CD8-positive, alpha-beta memory T cell (primary cell): ENCODE results near the gene ADAM12. TPM values are rescaled to one million over a fixed set of nuclear protein-coding genes. Genes with fewer than 3 reads are reported as not detected.

ENCODE experiments used
- CTCF ChIA-PET: fragments of 350-600 bp; sonication (Branson Sonifier 250); formaldehyde crosslinking; loops from one replicate; lab custom pipeline; 2021; ENCODE audit warnings: antibody characterized with exemption; lab: Charles Lee
- POLR2A ChIA-PET: fragments of 350-600 bp; sonication (Branson Sonifier 250); formaldehyde crosslinking; loops from one replicate; lab custom pipeline; 2021; ENCODE audit warnings: antibody characterized with exemption; lab: Charles Lee
- DNase-seq, 5 donors: peaks; one replicate each; pipeline versions ENCODE4 v3.0.0 to v3.0.0-alpha.2; 2020 to 2022; ENCODE audit warnings: mixed read lengths in 1 of 5
- H3K27ac ChIP-seq: one replicate; pipeline ENCODE4 v1.7.0; 2013; ENCODE audit warnings: low read depth, mild to moderate bottlenecking, low read length, moderate library complexity
- H3K27me3 ChIP-seq: 2 replicates; pipeline ENCODE4 v1.7.0; 2013; ENCODE audit warnings: low read length, mild to moderate bottlenecking; ENCODE audit not compliant: insufficient read depth, poor library complexity, severe bottlenecking
- H3K36me3 ChIP-seq: 2 replicates; pipeline ENCODE4 v1.7.0; 2013; ENCODE audit warnings: mild to moderate bottlenecking, low read length, moderate library complexity; ENCODE audit not compliant: insufficient read depth
- H3K4me1 ChIP-seq: 2 replicates; pipeline ENCODE4 v1.7.0; 2013; ENCODE audit warnings: mild to moderate bottlenecking, low read length, moderate library complexity; ENCODE audit not compliant: insufficient read depth
- H3K4me3 ChIP-seq: 2 replicates; pipeline ENCODE4 v1.7.0; 2013; ENCODE audit warnings: mild to moderate bottlenecking, low read length
- H3K9me3 ChIP-seq: 2 replicates; pipeline ENCODE4 v1.7.0; 2013; ENCODE audit warnings: mild to moderate bottlenecking, low read length
- H3K27ac Mint-ChIP-seq, 8 donors: one replicate each; pipeline ENCODE4 v1.8.0; 2020 to 2021; ENCODE audit warnings: mixed read lengths in 8 of 8, mild to moderate bottlenecking in 6 of 8, inconsistent platforms in 3 of 8, moderate library complexity in 3 of 8
- H3K27me3 Mint-ChIP-seq, 2 donors: one replicate each; pipeline ENCODE4 v1.8.0; 2020 to 2021; ENCODE audit warnings: mixed read lengths in 2 of 2, mild to moderate bottlenecking in 1 of 2, moderate library complexity in 1 of 2
- H3K36me3 Mint-ChIP-seq, 3 donors: one replicate each; pipeline ENCODE4 v1.8.0; 2020 to 2021; ENCODE audit warnings: mixed read lengths in 3 of 3, inconsistent platforms in 1 of 3, mild to moderate bottlenecking in 1 of 3
- H3K4me1 Mint-ChIP-seq, 3 donors: one replicate each; pipeline ENCODE4 v1.8.0; 2020 to 2021; ENCODE audit warnings: mixed read lengths in 3 of 3, inconsistent platforms in 1 of 3, mild to moderate bottlenecking in 1 of 3
- H3K4me3 Mint-ChIP-seq, 7 donors: one replicate each; pipeline ENCODE4 v1.8.0; 2020 to 2021; ENCODE audit warnings: mixed read lengths in 7 of 7, mild to moderate bottlenecking in 6 of 7, moderate library complexity in 4 of 7, inconsistent platforms in 2 of 7
- H3K9me3 Mint-ChIP-seq, 5 donors: one replicate each; pipeline ENCODE4 v1.8.0; 2020 to 2022; ENCODE audit warnings: mixed read lengths in 5 of 5, mild to moderate bottlenecking in 3 of 5, moderate library complexity in 2 of 5, inconsistent platforms in 1 of 5
- polyA plus RNA-seq: library from polyadenylated mRNA; unstranded; fragments of 300-500 nt; fragmentation: Illumina TruSeq; gene quantifications from one replicate; pipeline ENCODE4 v1.2.3, GENCODE V29; 2021
- total RNA-seq, 2 experiments: library from RNA; stranded (reverse); gene quantifications; one replicate each; pipeline ENCODE4 v1.2.3, GENCODE V29; 2021

Gene ADAM12
- total and polyA plus RNA-seq, 3 experiments from 2014 or later: 0.11 to 6.4 (median 0.31) TPM

DNA sequence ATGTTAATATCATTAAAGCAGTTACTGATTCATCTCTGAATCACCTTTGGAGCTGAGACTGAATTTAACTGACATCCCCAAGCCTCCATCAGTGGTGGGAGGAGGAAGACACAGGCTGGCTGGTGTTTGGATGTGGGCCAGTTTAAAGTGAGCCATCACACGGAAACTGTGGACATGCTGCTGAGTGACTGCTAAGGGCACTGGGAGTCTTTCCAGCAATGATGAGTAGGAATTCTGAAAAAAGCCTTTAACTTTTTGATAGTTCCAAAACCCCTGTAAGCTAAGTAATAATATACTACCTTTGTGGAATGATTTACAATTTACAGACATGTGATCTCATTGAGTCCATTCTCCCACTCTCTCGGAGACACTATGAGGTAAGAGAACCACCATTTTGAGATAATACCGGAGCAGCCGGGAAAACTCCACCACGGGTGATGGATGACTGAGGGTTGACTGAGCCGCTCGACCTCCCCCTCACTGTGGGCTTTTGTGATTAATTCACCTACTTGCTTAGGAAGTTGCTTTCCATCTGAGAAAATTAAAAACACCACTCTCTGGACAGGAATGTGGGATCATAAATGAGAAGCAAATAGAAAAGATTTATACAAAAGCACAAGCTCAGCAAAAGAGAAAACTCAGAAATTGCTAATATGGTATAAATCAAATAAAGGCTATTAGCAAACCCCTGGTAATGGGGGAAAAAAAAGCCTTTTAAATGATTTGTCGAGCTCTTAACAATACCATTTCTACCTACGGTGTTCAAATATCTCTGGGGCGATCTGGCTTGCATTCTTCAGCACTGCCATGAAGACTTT, 297.2 kb downstream of the ADAM12 start:
- Mint-ChIP-seq H3K4me1 (no peaks in the 10 kb centered on the region), H3K27ac (no peak overlapping the region), H3K27me3 (peaks cover 0 to 2% of the 10 kb centered on the region in 2 donors), H3K36me3 (no peaks in the 10 kb centered on the region), H3K4me3 (no peak overlapping the region), H3K9me3 (peaks cover 0 to 2% (median 0%) of the 10 kb centered on the region in 5 donors)
- Histone ChIP-seq H3K4me3 (no peak overlapping the region), H3K9me3 (no peaks in the 10 kb centered on the region), H3K4me1 (no peaks in the 10 kb centered on the region), H3K27me3 (no peaks in the 10 kb centered on the region), H3K27ac (no peak overlapping the region), H3K36me3 (no peaks in the 10 kb centered on the region)
- ChIA-PET POLR2A (no interaction called here), CTCF (no interaction called here)
- DNase-seq: no peak

DNA sequence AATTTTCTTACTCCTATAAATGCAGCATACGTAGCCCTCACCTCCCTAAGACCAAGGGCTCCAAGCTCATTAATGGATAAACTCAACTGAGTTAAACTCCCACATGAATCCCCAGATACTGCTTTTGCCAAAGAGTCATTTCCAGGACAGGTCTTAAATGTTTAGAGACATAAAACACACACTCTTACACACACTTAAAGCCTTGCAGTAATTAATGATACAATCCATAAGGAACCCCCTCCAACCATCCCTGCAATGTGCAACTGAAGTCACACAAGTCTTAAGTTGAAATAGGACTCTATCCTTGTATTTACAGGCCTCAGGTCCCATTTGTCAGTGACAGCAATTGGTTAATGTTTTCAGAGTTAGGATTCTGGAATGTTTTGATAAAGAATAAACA, 297.8 kb downstream of the ADAM12 start:
- Mint-ChIP-seq H3K27me3 (peaks cover 0 to 2% of the 10 kb centered on the region in 2 donors), H3K4me3 (no peak overlapping the region), H3K4me1 (no peaks in the 10 kb centered on the region), H3K9me3 (peaks cover 0 to 4% (median 0%) of the 10 kb centered on the region in 5 donors), H3K36me3 (no peaks in the 10 kb centered on the region), H3K27ac (no peak overlapping the region)
- Histone ChIP-seq H3K4me3 (no peak overlapping the region), H3K27me3 (no peaks in the 10 kb centered on the region), H3K4me1 (no peaks in the 10 kb centered on the region), H3K9me3 (no peaks in the 10 kb centered on the region), H3K27ac (no peak overlapping the region), H3K36me3 (no peaks in the 10 kb centered on the region)
- CTCF ChIA-PET: no interaction called here
- DNase-seq: no peak
- POLR2A ChIA-PET: no interaction called here

DNA sequence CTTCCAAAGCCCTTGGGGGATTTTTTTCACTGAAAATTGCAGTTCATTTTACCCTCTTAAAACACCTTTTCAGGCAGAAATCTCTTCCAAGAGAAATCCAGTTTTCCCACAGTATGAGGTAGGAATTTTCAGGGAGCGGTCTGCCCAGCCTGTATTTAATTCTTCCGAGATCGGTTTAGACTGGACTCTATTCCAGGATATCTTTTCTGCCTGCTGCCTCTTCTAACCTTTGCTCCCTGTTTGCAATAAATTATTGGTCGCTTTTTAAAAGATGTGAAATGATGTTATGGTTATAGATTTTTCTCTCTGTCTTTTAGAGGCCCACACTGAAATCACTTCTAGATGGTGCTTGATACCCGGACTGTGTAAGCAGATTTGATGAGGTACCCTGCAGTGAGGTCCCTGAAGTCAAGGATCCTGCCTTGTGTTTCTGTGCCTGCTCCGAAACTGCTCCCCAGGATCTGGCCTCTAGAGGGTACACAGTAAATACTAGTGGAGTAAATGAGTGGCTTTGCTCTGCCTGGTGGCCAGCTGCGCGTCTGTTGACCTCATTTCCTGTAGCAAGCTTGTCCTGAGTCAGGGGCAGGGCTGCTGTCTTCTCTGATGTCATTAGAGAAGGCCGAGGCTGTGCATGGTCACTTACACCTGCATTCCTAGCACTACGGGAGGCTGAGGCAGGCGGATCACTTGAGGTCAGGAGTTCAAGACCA, 300.3 kb downstream of the ADAM12 start:
- POLR2A ChIA-PET: no interaction called here

GRCh38 chr10:126087153-126087680, 301.1 kb downstream of the ADAM12 start:
- H3K9me3 ChIP-seq: no peaks in the 10 kb centered on the region
- no peaks in the 10 kb centered on the region for H3K36me3 Mint-ChIP-seq
- no peak overlapping the region for H3K4me3 ChIP-seq
- H3K9me3 Mint-ChIP-seq: peaks cover 0 to 7% (median 0%) of the 10 kb centered on the region in 5 donors
- peaks cover 0 to 2% of the 10 kb centered on the region in 2 donors for H3K27me3 Mint-ChIP-seq
- CTCF ChIA-PET: no interaction called here
- no peak overlapping the region for H3K27ac ChIP-seq
- POLR2A ChIA-PET: no interaction called here
- H3K4me3 Mint-ChIP-seq: no peak overlapping the region
- DNase-seq: no peak
- H3K27me3 ChIP-seq: no peaks in the 10 kb centered on the region
- H3K4me1 ChIP-seq: no peaks in the 10 kb centered on the region
- H3K36me3 ChIP-seq: no peaks in the 10 kb centered on the region
- no peak overlapping the region for H3K27ac Mint-ChIP-seq
- H3K4me1 Mint-ChIP-seq: no peaks in the 10 kb centered on the region

More for the DNA sequence above, 300.3 kb downstream of the ADAM12 start:
- no peak overlapping the region for H3K4me3 Mint-ChIP-seq
- no peaks in the 10 kb centered on the region for H3K36me3 Mint-ChIP-seq
- Histone ChIP-seq H3K4me1 (no peaks in the 10 kb centered on the region), H3K27me3 (no peaks in the 10 kb centered on the region), H3K36me3 (no peaks in the 10 kb centered on the region), H3K9me3 (no peaks in the 10 kb centered on the region), H3K27ac (no peak overlapping the region), H3K4me3 (no peak overlapping the region)
- DNase-seq: no peak
- CTCF ChIA-PET: no interaction called here
- H3K9me3 Mint-ChIP-seq: peaks cover 0 to 7% (median 0%) of the 10 kb centered on the region in 5 donors
- H3K27ac Mint-ChIP-seq: no peak overlapping the region
- peaks cover 0 to 2% of the 10 kb centered on the region in 2 donors for H3K27me3 Mint-ChIP-seq
- no peaks in the 10 kb centered on the region for H3K4me1 Mint-ChIP-seq

- H3K9me3 ChIP-seq: no peaks in the 10 kb centered on the region
- H3K4me1 ChIP-seq: no peaks in the 10 kb centered on the region
- peaks cover 0 to 7% (median 0%) of the 10 kb centered on the region in 5 donors for H3K9me3 Mint-ChIP-seq
- H3K27ac Mint-ChIP-seq: no peak overlapping the region
- DNase-seq: no peak
- H3K27me3 ChIP-seq: no peaks in the 10 kb centered on the region
- H3K4me3 Mint-ChIP-seq: no peak overlapping the region
- H3K36me3 ChIP-seq: no peaks in the 10 kb centered on the region
- H3K27ac ChIP-seq: no peak overlapping the region
- POLR2A ChIA-PET: no interaction called here
- no peaks in the 10 kb centered on the region for H3K4me1 Mint-ChIP-seq
- CTCF ChIA-PET: no interaction called here
- H3K4me3 ChIP-seq: no peak overlapping the region
- peaks cover 0 to 1% of the 10 kb centered on the region in 2 donors for H3K27me3 Mint-ChIP-seq
- peaks cover 0 to 1% (median 0%) of the 10 kb centered on the region in 3 donors for H3K36me3 Mint-ChIP-seq
Measured at GRCh38 chr10:126085806-126086205, 302.5 kb downstream of the ADAM12 start.

GRCh38 chr10:126084369-126084768, 303.9 kb downstream of the ADAM12 start:
- CTCF ChIA-PET: interaction anchor here (1.4 kb wide), 1 partner anchor 15 kb away, joined by 4 read pairs; no protein-coding TSS in a partner anchor
- Mint-ChIP-seq H3K27ac (no peak overlapping the region), H3K9me3 (peaks cover 0 to 7% (median 0%) of the 10 kb centered on the region in 5 donors), H3K27me3 (no peaks in the 10 kb centered on the region), H3K4me1 (no peaks in the 10 kb centered on the region), H3K36me3 (peaks cover 0 to 1% (median 0%) of the 10 kb centered on the region in 3 donors), H3K4me3 (no peak overlapping the region)
- no peak overlapping the region for H3K27ac ChIP-seq
- H3K36me3 ChIP-seq: no peaks in the 10 kb centered on the region
- H3K4me3 ChIP-seq: no peak overlapping the region
- no peaks in the 10 kb centered on the region for H3K9me3 ChIP-seq
- no peak for DNase-seq
- POLR2A ChIA-PET: no interaction called here
- H3K27me3 ChIP-seq: no peaks in the 10 kb centered on the region
- no peaks in the 10 kb centered on the region for H3K4me1 ChIP-seq

DNA sequence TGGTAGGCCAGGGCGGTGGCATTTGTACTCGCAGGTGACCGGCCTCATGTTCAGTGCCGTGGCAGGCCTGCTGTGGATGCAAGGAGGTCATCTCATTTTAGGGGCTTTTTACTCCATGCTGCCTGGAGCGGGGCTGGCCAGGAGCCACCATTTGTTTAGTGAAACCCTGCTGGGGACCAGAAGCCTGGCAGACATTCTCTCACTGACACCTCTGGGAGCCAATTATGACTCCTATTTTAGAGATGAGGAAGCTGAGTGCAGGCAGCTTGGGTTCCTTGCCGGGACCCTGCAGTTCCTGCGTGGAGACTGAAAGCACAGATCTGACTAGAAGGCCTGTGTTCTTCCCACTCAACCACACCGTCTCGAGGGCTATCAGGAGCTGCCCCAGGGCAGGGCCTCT, 305.3 kb downstream of the ADAM12 start:
- ChIA-PET POLR2A (no interaction called here), CTCF (interaction anchor here (1.4 kb wide), 1 partner anchor 16 kb away, joined by 4 read pairs; no protein-coding TSS in a partner anchor)
- no peaks in the 10 kb centered on the region for H3K27me3 Mint-ChIP-seq
- no peak overlapping the region for H3K4me3 Mint-ChIP-seq
- H3K36me3 Mint-ChIP-seq: peaks cover 0 to 1% (median 0%) of the 10 kb centered on the region in 3 donors
- no peaks in the 10 kb centered on the region for H3K4me1 Mint-ChIP-seq
- Histone ChIP-seq H3K36me3 (no peaks in the 10 kb centered on the region), H3K4me1 (no peaks in the 10 kb centered on the region), H3K4me3 (no peak overlapping the region), H3K27ac (no peak overlapping the region), H3K9me3 (no peaks in the 10 kb centered on the region), H3K27me3 (no peaks in the 10 kb centered on the region)
- H3K9me3 Mint-ChIP-seq: peaks cover 0 to 5% (median 0%) of the 10 kb centered on the region in 5 donors
- DNase-seq: no peak
- no peak overlapping the region for H3K27ac Mint-ChIP-seq
